Brain microvascular endothelial cell (primary cell): ENCODE measurements around the gene PYGM.
"Not testable (repeated sequence)": the region's sequence is repeated elsewhere in the genome, so short reads cannot be mapped to it uniquely, and the experiment has no call there.

Source experiments
- DNase-seq: peaks from one replicate; pipeline ENCODE4 v3.0.0-alpha.2; 2020
- H3K27ac ChIP-seq: fragments of 250-450 bp; sonication (Bioruptor Pico); 2 replicates; pipeline ENCODE4 v1.5.1; 2020; ENCODE audit warnings: mild to moderate bottlenecking, moderate library complexity
- H3K27me3 ChIP-seq: fragments of 250-450 bp; sonication (Bioruptor Pico); replicated peaks from 2 replicates; pipeline ENCODE4 v1.5.1; 2020; ENCODE audit warnings: mild to moderate bottlenecking
- H3K36me3 ChIP-seq: fragments of 250-450 bp; sonication (Bioruptor Pico); replicated peaks from 2 replicates; pipeline ENCODE4 v1.5.1; 2020; ENCODE audit warnings: mild to moderate bottlenecking
- H3K4me3 ChIP-seq: 2 replicates; pipeline ENCODE4 v1.5.1; 2011; ENCODE audit warnings: low read depth, mild to moderate bottlenecking, control low read depth, low read length, moderate library complexity
- CTCF ChIP-seq: IDR thresholded peaks from 2 replicates; pipeline ENCODE4 v1.5.1; 2011; ENCODE audit warnings: low read depth, mild to moderate bottlenecking, moderate library complexity, low read length, control low read depth, inconsistent platforms; ENCODE audit errors: missing control alignments
- in situ Hi-C: cut with HindIII; loops from 2 replicates; pipeline ENCODE4 v1.10.0; 2017; ENCODE audit warnings: low sequenced_read_pairs, low pct_ligation_motif_present

PYGM gene

GRCh38 chr11:64703048-64703447, 56.7 kb downstream of the PYGM start:
- Histone ChIP-seq H3K36me3 (no peaks in the 10 kb centered on the region), H3K27me3 (peaks cover 17% of the 10 kb centered on the region), H3K4me3 (no peak overlapping the region), H3K27ac (no peak overlapping the region)
- TF ChIP-seq CTCF, result no peak
- in situ Hi-C loops, result no loop called here
- DNase-seq, result no peak

- in situ Hi-C loops, DNase-seq, H3K36me3 ChIP-seq, H3K4me3 ChIP-seq, H3K27ac ChIP-seq: not testable (repeated sequence)
- H3K27me3 ChIP-seq, result peaks cover 17% of the 10 kb centered on the region
Observed at GRCh38 chr11:64701956-64702355, 57.8 kb downstream of the PYGM start.

GRCh38 chr11:64698427-64698826, 61.3 kb downstream of the PYGM start:
- in situ Hi-C loops, result no loop called here
- H3K4me3 ChIP-seq, result no peak overlapping the region
- H3K36me3 ChIP-seq, result no peaks in the 10 kb centered on the region
- DNase-seq, result no peak
- no peak overlapping the region for H3K27ac ChIP-seq
- TF ChIP-seq CTCF, result no peak
- H3K27me3 ChIP-seq, result peaks cover 21% of the 10 kb centered on the region

GRCh38 chr11:64697663-64698375, 62.0 kb downstream of the PYGM start:
- in situ Hi-C loops, result no loop called here
- Histone ChIP-seq H3K36me3 (no peaks in the 10 kb centered on the region), H3K27me3 (peaks cover 20% of the 10 kb centered on the region), H3K27ac (no peak overlapping the region), H3K4me3 (no peak overlapping the region)
- no peak for TF ChIP-seq CTCF
- no peak for DNase-seq
